Stimulated activated CD4-positive, alpha-beta T cell treated with anti-CD3 and anti-CD28 coated beads, Interleukin-2, amount 100 ng/mL, for 4 hours (primary cell): ENCODE measurements around the gene CADM3.

Source experiments
- DNase-seq: peaks from one replicate; pipeline ENCODE4 v3.0.0-alpha.2; 2020; ENCODE audit warnings: low read depth

CADM3 gene

DNA sequence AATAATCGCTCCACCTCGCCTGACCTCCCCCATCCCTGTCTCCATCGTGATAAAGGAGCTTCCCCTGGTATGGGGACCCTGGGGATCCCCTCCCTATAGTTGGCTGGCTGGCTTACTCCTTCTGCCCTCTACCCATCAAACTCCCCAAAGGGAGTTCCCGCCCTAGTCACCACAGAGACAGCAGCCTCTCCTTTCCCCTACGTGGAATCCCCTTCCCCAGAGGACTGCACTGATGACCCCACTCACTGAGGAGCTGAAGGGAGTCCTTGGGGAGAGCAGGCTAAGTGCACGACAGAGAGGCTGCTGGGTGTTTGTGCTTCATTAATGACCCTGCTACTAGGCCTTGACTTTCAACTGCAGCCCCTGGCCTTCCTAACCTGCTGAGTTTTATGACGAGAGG lies 1.9 kb downstream of the CADM3 start:
- no peak for DNase-seq

GRCh38 chr1:159175571-159175970 lies 4.2 kb downstream of the CADM3 start:
- DNase-seq = no peak

- no peak for DNase-seq
Observed at GRCh38 chr1:159177272-159177907, 6.0 kb downstream of the CADM3 start.

DNA sequence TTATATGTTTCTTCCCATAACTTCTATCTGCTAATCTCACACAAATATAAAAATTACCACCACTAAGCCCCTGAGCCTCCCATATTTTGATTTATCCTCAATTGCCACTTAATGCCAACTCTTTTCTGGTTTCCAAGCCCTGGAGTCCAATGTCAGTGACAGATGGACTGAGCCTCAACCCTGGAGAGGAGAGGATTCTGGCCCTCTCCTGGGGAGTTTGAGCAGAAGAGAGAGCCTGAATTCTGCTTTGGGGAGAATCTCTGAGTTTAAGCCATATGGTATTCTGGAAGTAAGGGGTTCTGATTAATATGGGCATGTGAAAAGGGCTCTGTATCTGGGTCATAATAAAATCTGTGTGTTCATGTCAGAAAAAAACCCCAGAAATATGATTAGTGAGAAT lies 8.5 kb downstream of the CADM3 start:
- DNase-seq = no peak

DNA sequence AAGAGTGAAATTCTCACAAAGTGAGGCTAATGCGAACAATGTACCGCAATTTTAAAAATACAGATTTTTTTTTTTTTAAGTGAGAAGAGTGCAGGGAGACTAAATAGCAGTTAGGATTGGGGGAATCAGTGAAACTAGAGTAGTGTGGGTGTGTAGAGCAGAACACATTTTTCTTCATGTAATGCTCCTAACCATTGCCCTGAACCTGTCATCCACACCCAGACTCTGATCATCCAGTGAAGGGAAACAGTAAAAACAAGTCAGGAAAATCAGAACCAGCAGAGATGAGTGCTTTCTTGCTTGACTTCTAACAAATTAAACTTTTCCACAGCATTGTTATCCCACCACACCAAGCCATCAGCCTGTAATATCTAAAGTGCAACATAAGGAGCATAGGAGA lies 9.1 kb downstream of the CADM3 start:
- DNase-seq = no peak

- no peak for DNase-seq
Observed at GRCh38 chr1:159181328-159182024, 10.1 kb downstream of the CADM3 start.

DNA sequence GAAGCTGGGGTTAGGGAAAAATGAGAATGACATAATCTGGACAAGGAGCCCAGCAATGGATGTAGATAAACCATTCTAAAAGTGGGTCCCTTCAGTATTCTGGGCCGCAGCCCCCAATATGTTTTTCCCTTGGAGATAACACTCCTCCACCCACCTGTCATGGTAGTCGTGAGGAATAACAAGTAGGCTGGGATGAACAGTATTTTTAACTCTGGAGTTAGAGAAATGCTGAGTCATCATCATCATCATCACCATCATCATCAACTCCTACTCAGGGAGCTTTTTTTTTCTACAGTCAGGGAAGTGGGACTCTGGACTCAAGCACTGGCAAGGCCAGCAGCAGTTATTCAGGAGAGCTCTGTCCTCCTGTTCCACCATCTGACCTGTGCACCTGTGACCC lies 12.8 kb downstream of the CADM3 start:
- DNase-seq = no peak

- no peak for DNase-seq
Observed at GRCh38 chr1:159185121-159185520, 13.7 kb downstream of the CADM3 start.

GRCh38 chr1:159187033-159187432 lies 15.6 kb downstream of the CADM3 start:
- no peak for DNase-seq

DNA sequence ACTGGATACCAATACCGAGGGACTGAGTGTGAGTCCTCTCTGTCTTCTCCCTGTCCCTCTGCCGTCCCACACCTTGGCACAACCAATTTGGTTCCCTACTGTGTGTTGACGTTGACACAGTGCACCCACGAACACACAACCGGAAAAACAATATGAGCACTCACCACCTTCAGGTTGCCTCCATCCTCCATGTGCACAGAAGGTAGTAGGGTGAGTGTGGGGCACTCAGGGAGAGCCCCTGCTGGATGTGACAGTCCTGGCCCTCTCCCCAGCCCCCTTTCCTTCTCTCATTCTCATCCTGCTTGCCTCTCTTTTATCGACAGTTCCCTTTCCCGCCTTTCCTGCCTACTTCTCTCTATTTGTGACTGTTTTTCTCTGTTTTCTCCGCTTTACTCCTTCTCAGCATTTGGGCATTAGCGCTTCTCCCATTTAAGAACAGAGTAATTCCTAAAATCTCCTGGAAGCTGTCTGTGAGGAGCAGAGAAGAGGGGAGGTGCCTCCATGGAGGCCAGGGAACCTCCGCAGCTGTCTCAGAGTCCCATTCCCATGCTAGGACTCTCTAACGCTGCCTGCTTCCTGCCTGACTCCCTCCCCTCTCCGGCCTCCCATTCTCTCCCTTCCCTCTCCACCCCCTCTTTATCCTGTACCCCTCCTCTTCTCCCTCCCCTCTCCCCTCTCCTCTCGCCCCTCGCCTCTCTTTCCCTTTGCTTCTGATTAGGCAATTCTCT lies 16.4 kb downstream of the CADM3 start:
- no peak for DNase-seq

DNA sequence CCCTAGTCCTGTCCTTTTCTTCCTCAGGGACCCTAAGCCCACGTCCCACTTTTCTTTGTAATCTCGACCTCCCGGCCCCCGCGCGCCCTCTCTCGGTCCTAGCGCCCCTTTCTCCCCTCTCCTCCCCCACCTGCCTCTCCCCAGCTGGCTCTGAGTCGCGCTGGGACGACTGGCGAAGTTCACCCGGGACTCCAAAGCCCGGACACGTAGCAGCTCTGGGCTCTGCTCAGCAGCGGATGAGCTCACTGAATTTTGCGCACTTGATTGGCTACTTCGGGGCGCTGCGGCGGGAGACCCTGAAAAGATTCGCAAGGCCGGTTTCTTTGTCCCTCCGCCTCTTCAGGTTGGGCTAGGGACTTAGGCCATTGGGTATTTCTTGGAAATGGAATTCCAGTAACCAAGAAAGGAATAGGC lies 17.0 kb downstream of the CADM3 start:
- DNase-seq = no peak

DNA sequence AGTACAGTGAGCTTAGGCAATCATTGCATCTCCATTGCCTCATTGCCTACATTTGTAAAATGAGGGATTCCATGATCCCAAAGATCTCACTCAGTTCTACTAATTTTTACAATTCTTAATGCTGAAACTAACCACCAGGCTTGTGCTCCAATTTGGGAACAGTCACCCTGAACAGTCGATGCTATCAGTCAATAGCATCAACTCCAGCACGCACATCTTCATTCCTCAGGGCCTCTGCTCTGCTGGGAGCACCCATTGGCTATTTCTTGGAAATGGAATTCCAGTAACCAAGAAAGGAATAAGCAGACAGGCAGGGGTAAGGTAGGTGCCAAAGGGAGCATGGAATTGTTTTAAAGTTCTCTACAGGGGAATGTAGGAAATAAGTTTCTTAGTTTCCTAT lies 19.0 kb downstream of the CADM3 start:
- no peak for DNase-seq

DNA sequence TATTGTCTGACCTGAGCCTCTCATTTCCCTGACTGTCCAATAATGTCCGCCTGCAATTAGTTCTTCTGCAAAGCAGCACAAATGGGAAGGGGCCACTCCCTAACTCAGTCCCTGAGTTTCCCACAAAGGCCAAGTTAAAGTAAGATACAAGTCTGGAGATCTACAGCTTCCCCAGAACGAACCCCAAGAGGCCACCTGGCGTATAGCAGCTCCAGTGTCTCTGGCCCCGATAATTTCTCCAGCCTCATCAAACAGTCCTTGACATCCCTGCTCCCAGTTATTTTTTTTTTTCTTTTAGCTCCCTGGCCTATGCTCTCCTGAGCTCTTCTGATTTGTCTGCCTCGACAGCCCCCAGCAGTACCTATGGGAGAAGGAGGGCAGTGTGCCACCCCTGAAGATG lies 25.1 kb downstream of the CADM3 start:
- DNase-seq = no peak

GRCh38 chr1:159197561-159198557 lies 26.4 kb downstream of the CADM3 start:
- DNase-seq = no peak

GRCh38 chr1:159199901-159200300 lies 28.5 kb downstream of the CADM3 start:
- DNase-seq = no peak

DNA sequence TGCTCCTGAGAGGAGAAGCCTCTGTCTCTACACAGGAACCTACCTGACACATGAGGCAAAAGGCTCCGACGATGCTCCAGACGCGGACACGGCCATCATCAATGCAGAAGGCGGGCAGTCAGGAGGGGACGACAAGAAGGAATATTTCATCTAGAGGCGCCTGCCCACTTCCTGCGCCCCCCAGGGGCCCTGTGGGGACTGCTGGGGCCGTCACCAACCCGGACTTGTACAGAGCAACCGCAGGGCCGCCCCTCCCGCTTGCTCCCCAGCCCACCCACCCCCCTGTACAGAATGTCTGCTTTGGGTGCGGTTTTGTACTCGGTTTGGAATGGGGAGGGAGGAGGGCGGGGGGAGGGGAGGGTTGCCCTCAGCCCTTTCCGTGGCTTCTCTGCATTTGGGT lies 29.4 kb downstream of the CADM3 start:
- DNase-seq = no peak

GRCh38 chr1:159201642-159202041 lies 30.2 kb downstream of the CADM3 start:
- DNase-seq = no peak

DNA sequence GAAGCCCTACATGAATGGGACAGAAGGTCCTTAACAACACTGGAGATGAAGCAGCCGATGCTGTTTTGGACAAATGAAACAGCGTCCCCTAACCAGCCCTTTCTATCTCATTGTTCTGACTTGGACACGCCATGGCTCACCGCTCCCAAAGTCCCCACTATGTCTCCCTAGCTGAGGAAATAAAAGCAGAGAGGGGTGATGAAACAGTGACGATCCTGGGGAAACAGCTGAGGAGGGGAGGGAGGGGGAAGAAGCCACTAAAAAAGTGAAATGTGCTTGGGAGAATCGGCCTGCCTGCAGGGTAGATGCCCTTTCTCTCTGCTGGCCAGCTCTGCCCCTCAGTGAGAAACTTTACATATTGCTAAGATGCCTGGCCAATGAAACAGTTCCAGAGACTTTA lies 32.2 kb downstream of the CADM3 start:
- DNase-seq = no peak

DNA sequence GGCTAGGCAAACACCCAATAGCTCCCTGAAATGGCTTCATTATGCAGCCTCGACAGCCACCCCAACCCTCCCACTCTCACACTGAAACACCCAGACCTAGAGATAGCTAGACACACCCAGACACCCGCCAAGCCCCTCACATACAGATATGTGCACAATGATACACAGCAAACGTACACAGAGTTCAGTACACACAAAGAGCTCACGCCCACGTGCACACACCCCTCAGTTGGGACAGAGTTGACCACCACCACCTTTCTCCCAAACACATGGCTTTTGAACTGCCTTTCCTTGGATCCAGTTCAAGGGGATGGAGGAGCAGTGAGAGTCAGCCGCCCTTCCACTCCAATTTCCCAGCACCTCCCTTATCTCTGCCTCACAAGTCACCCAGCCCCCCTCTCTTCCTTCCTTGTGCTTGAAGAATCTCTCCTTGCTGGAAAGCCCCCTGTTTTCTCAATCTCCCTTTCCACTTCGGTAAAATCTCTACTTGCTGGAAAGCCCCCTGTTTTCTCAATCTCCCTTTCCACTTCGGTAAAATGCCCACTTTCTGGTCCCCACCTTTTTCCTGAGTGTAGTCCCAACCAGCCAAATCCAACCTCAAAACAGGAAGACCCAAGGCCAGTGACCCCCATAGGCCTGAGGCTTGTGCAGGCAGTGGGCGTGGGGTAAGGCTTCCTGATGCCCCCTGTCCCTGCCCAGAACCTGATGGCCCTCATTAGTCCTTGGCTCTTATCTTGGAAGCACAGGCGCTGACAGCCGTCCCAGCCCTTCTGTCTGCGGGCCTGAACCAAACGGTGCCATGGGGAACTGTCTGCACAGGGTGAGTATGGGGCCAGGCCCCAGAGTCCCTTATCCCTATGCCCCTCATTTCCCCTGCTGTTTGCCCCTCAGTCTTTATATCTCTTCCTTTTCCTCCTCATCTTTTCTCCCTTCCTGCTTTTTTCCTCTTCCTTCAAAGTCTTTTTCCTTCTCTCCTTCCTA lies 33.0 kb downstream of the CADM3 start, which contains the start of gene ACKR1:
Gene ACKR1 (plus strand): TSS at position 715 of the 981 bp plus-strand sequence. CDS start 85 bp downstream, at position 800.
- no peak for DNase-seq

DNA sequence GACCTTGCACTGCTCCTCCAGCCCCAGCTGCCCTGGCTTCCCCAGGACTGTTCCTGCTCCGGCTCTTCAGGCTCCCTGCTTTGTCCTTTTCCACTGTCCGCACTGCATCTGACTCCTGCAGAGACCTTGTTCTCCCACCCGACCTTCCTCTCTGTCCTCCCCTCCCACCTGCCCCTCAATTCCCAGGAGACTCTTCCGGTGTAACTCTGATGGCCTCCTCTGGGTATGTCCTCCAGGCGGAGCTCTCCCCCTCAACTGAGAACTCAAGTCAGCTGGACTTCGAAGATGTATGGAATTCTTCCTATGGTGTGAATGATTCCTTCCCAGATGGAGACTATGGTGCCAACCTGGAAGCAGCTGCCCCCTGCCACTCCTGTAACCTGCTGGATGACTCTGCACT lies 33.8 kb downstream of the CADM3 start:
- no peak for DNase-seq

GRCh38 chr1:159206110-159206509 lies 34.7 kb downstream of the CADM3 start:
- no peak for DNase-seq
